ENCODE results near the gene ITFG2. TPM values are rescaled to one million over a fixed set of nuclear protein-coding genes. Genes with fewer than 3 reads are reported as not detected.

The ITFG2 gene
- polyA plus RNA-seq, 1 donor (not counting 4 experiments of a cell fraction or from before 2014, with no cell fraction given), result 13.0 TPM

DNA sequence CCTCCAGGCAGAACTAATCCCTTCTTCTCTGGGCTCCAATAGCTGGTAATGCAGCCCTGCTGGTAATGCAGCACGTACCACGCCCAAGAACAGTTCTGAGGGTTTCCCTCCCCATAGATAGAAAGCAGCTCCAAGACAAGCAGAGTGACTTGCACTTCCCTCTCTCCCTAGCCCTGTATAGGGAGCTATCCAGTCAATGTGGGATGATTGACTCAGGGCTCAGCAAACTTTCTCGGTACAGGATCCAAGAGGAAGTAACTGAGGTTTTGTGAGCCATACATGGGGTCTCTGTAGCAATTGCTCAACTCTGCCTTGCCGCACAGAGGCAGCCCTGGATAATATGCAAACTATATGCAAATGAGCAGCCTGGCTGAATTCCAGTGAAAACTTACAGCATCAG is 33.2 kb upstream of the ITFG2 start:
- no peak for DNase-seq (ENCODE audit: low read depth, low spot score)
- Histone ChIP-seq H3K79me2 (ENCODE audit: control insufficient read depth, insufficient read depth, low read length) (no peaks in the 10 kb centered on the region), H3K27ac (ENCODE audit: control insufficient read depth, insufficient read depth, low read length) (no peak overlapping the region), H3K9ac (ENCODE audit: control insufficient read depth, extremely low read depth, insufficient read depth, low read length) (no peak overlapping the region), H3K36me3 (ENCODE audit: control insufficient read depth in 2 of 2, extremely low read depth in 1 of 2, insufficient read depth in 2 of 2, low read length in 2 of 2) (no peaks in the 10 kb centered on the region), H3K4me3 (ENCODE audit: control insufficient read depth in 2 of 3, extremely low read depth in 1 of 3, insufficient read depth in 2 of 3, low read depth in 1 of 3, low read length in 3 of 3) (no peak overlapping the region), H4K20me1 (ENCODE audit: control insufficient read depth, extremely low read depth, insufficient read depth, low read length) (no peaks in the 10 kb centered on the region), H3K4me1 (ENCODE audit: control insufficient read depth, extremely low read depth, insufficient read depth, low read length) (no peaks in the 10 kb centered on the region), H3K9me3 (ENCODE audit: control insufficient read depth, low read depth, low read length) (no peaks in the 10 kb centered on the region), H2AFZ (ENCODE audit: control insufficient read depth, low read length) (no peak overlapping the region), H3K27me3 (ENCODE audit: control insufficient read depth, extremely low read depth, insufficient read depth, low read length) (peaks cover 7% of the 10 kb centered on the region), H3K9me1 (ENCODE audit: control insufficient read depth, extremely low read depth, insufficient read depth, low read length) (no peaks in the 10 kb centered on the region), H3K4me2 (ENCODE audit: control insufficient read depth, extremely low read depth, insufficient read depth, low read depth, low read length) (no peak overlapping the region)
- dilution Hi-C loops (cut with MboI; ENCODE audit: extremely low pct_ligation_motif_present, low sequenced_read_pairs), result no loop called here
- TF ChIP-seq, protein P1, sequence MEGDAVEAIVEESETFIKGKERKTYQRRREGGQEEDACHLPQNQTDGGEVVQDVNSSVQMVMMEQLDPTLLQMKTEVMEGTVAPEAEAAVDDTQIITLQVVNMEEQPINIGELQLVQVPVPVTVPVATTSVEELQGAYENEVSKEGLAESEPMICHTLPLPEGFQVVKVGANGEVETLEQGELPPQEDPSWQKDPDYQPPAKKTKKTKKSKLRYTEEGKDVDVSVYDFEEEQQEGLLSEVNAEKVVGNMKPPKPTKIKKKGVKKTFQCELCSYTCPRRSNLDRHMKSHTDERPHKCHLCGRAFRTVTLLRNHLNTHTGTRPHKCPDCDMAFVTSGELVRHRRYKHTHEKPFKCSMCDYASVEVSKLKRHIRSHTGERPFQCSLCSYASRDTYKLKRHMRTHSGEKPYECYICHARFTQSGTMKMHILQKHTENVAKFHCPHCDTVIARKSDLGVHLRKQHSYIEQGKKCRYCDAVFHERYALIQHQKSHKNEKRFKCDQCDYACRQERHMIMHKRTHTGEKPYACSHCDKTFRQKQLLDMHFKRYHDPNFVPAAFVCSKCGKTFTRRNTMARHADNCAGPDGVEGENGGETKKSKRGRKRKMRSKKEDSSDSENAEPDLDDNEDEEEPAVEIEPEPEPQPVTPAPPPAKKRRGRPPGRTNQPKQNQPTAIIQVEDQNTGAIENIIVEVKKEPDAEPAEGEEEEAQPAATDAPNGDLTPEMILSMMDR (optimal IDR thresholded peaks at IDR 0.05 in 1 of 3, IDR thresholded peaks at IDR 0.05 in 1 of 3, conservative IDR thresholded peaks at IDR 0.05 in 1 of 3; ENCODE audit: extremely low read depth in 1 of 3, insufficient read depth in 2 of 3, low read length in 3 of 3), result no peak
- no peak for TF ChIP-seq EZH2 (IDR thresholded peaks at IDR 0.05; ENCODE audit: low read length)
- no peak for FAIRE-seq

DNA sequence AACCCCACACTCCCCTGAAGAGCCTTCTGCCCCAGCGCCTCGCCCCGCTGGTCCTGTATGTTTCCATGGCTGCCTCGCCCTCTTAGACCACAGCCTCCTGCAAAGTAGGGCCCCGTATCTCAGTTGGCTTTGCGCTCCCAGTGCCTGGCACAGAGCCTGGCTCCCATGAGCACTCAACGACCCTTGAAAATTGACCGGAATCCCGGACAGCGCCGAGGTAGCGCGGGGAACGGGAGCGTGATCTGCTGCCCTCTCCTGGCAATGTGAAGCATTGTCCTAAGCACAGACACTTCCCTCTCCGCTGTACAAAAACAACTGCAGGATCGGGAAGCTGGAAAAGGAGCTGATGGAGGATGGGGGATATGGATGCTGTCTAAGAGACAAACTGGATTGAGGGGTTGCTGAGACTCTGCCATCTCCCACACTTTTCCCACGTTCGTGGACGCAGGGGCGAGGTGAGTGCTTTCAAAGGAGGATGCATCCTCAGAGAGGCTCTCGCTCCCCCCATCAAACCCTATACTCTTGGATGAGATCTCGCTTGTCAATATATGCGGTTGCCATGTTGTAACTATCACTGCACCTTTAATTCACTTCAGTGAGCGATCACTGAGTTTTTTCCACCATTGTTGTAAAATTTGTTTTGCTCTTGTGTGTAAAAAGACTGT is 28.4 kb upstream of the ITFG2 start:
- H4K20me1 ChIP-seq (ENCODE audit: control insufficient read depth, extremely low read depth, insufficient read depth, low read length), result no peaks in the 10 kb centered on the region
- no peaks in the 10 kb centered on the region for H3K9me3 ChIP-seq (ENCODE audit: control insufficient read depth, low read depth, low read length)
- FAIRE-seq (peak; percentile 17), DNase-seq (ENCODE audit: low read depth, low spot score) (no peak)
- H3K4me1 ChIP-seq (ENCODE audit: control insufficient read depth, extremely low read depth, insufficient read depth, low read length), result no peaks in the 10 kb centered on the region
- H2AFZ ChIP-seq (ENCODE audit: control insufficient read depth, low read length), result peak overlapping the region; percentile 56
- dilution Hi-C loops (cut with MboI; ENCODE audit: extremely low pct_ligation_motif_present, low sequenced_read_pairs), result no loop called here
- H3K27me3 ChIP-seq (ENCODE audit: control insufficient read depth, extremely low read depth, insufficient read depth, low read length), result peaks cover 7% of the 10 kb centered on the region
- H3K36me3 ChIP-seq (ENCODE audit: control insufficient read depth in 2 of 2, extremely low read depth in 1 of 2, insufficient read depth in 2 of 2, low read length in 2 of 2), result no peaks in the 10 kb centered on the region
- no peak overlapping the region for H3K27ac ChIP-seq (ENCODE audit: control insufficient read depth, insufficient read depth, low read length)
- H3K4me3 ChIP-seq (ENCODE audit: control insufficient read depth in 2 of 3, extremely low read depth in 1 of 3, insufficient read depth in 2 of 3, low read depth in 1 of 3, low read length in 3 of 3), result no peak overlapping the region
- no peaks in the 10 kb centered on the region for H3K79me2 ChIP-seq (ENCODE audit: control insufficient read depth, insufficient read depth, low read length)
- H3K4me2 ChIP-seq (ENCODE audit: control insufficient read depth, extremely low read depth, insufficient read depth, low read depth, low read length), result peak overlapping the region; percentile 50
- TF ChIP-seq, protein P1 (optimal IDR thresholded peaks at IDR 0.05 in 1 of 3, IDR thresholded peaks at IDR 0.05 in 1 of 3, conservative IDR thresholded peaks at IDR 0.05 in 1 of 3; ENCODE audit: extremely low read depth in 1 of 3, insufficient read depth in 2 of 3, low read length in 3 of 3), result peak; percentile 93 to 94 (median 93)
- no peak for TF ChIP-seq EZH2 (IDR thresholded peaks at IDR 0.05; ENCODE audit: low read length)
- H3K9me1 ChIP-seq (ENCODE audit: control insufficient read depth, extremely low read depth, insufficient read depth, low read length), result no peaks in the 10 kb centered on the region
- H3K9ac ChIP-seq (ENCODE audit: control insufficient read depth, extremely low read depth, insufficient read depth, low read length), result no peak overlapping the region
